GM12891 (cell line): ENCODE measurements around the gene LGALS8.
"Not testable (repeated sequence)": the region's sequence is repeated elsewhere in the genome, so short reads cannot be mapped to it uniquely, and the experiment has no call there.

Experiments
- DNase-seq: peaks from one replicate; pipeline ENCODE4 v3.0.0; 2011; ENCODE audit warnings: low spot score; ENCODE audit not compliant: insufficient read length
- FAIRE-seq: peaks from 2 replicates; lab custom pipeline; 2011; peaks lifted over from hg19 to GRCh38; lab: Jason Lieb, UNC
- PAX5 ChIP-seq: IDR thresholded peaks from 2 replicates; pipeline ENCODE4 v1.6.1; 2011; ENCODE audit warnings: low read length, moderate library complexity, mild to moderate bottlenecking; ENCODE audit not compliant: insufficient read depth, severe bottlenecking
- POLR2A ChIP-seq: IDR thresholded peaks from 2 replicates; pipeline ENCODE4 v1.6.1; 2011; ENCODE audit warnings: low read depth, low read length, control low read depth
- POLR2AphosphoS5 ChIP-seq: IDR thresholded peaks from 2 replicates; pipeline ENCODE4 v1.6.1; 2011; ENCODE audit warnings: low read depth, low read length, control low read depth
- POU2F2 ChIP-seq: IDR thresholded peaks from 2 replicates; pipeline ENCODE4 v1.6.1; 2011; ENCODE audit warnings: low read depth, mild to moderate bottlenecking, control low read depth, low read length, moderate library complexity
- SPI1 ChIP-seq: IDR thresholded peaks from 2 replicates; pipeline ENCODE4 v1.6.1; 2011; ENCODE audit warnings: low read depth, low read length, control low read depth
- TAF1 ChIP-seq: IDR thresholded peaks from 2 replicates; pipeline ENCODE4 v1.6.1; 2011; ENCODE audit warnings: low read depth, low read length, control low read depth

Gene LGALS8

DNA sequence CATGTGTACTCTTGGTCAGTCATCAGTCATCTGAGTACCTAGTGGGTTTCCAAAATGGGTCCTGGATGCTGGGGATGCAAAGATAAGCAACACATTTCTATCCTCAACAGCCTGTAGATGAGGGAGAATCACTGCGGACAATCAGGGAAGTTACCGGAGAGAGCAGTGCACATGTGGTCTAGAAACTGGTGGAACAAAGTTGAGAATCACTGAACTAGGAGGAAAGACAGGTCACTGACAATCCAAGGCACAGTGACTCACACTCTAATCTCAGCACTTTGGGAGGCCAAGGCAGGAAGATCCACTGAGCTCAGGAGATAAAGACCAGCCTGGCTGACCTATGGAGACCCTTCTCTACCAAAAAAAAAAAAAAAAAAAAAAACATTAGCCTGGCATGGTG is 31.4 kb upstream of the LGALS8 start:
- no peak for DNase-seq
- TF ChIP-seq POLR2A (no peak), PAX5 (no peak), POLR2AphosphoS5 (no peak), TAF1 (no peak), POU2F2 (no peak), SPI1 (no peak)
- no peak for FAIRE-seq

DNA sequence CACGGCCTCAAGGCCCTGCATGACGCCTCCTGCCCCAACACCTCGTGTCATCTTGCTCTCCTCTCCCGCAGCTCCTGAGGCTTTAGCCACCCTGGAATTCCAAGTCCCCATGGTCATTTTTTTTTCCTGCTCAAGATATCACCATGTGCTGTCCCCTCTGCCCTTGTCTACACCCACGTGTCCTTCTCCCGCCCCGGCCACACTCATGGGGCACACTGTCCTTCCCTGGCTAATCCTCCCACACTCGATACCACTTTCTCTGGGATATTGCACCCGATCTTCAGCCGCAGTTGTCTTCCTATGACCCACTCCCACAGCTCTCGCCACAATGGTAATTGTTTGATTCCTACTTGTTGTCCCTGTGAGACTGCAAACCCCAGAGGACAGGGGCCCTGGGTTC is 29.7 kb upstream of the LGALS8 start:
- TF ChIP-seq POU2F2 (no peak), POLR2AphosphoS5 (no peak), PAX5 (no peak), SPI1 (no peak), POLR2A (no peak), TAF1 (no peak)
- DNase-seq (no peak), FAIRE-seq (no peak)

DNA sequence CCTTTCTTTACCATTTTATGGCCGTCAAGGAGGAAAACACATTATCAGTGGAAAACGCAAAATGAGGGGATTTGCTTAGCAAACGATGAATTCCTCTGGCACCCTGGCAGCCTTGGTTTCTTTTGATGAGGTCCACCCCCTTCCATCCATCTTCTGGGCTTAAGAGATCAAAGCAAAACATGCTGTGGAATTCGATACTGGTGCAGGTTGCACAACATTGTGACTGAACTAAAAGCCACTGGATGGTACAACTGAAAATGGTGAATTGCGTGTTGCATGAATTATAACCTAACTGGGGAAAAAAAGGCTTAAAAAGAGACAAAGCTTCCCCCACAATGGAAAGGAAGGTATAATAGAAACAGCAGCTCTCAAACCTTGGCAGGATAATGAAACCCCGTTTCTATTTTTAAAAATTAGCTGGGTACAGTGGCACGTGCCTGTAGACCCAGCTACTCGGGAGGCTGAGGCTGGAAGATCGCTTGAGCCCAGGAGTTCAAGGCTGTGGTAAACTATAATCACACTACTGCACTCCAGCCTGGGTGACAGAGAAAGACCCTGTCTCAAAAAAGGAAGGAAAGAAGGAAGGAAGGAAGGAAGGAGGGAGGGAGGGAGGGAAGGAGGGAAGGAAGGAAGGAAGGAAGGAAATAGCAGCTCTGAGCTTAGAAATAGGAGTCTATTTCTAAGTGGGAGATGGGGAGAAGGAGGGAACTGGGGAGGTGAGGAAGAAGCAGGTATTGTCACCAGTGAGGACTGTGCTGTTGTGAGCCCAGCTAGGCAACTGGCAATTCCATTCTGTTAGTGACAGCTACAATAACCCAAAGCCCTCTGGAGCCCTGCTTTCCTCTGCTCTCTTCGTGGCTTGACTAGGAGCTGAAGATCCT is 29.0 kb upstream of the LGALS8 start:
- DNase-seq: no peak
- no peak for FAIRE-seq
- no peak for TF ChIP-seq PAX5
- no peak for TF ChIP-seq TAF1
- no peak for TF ChIP-seq POLR2AphosphoS5
- no peak for TF ChIP-seq POLR2A
- no peak for TF ChIP-seq SPI1
- no peak for TF ChIP-seq POU2F2

DNA sequence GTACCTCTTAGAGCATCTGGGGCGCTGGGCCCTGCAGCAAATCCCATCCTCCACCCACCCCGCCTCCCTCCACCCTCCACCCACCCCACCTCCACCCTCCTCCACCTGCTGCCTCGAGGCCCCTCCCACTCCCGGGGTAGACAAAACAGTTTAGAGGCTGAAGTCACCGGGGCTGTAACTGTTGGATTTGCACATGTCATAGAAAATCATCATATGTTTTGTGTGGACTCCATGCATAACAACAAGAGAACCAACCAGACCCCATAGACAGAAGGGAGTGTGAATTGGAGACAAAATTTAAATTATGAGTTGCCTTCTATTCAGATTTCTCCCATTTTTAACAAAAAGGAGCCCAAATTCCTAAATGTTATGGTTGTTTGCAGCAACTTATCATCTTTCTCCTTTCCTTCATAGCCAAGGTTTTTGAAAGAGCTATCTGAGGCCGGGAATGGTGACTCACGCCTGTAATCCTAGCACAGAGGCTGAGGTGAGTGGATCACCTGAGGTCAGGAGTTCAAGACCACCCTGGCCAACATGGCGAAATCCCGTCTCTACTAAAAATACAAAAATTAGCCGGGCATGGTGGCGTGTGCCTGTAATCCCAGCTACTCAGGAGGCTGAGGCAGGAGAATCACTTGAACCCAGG is 28.2 kb upstream of the LGALS8 start:
- DNase-seq (no peak), FAIRE-seq (no peak)
- TF ChIP-seq PAX5 (no peak), POLR2A (no peak), TAF1 (no peak), SPI1 (no peak), POLR2AphosphoS5 (no peak), POU2F2 (no peak)

DNA sequence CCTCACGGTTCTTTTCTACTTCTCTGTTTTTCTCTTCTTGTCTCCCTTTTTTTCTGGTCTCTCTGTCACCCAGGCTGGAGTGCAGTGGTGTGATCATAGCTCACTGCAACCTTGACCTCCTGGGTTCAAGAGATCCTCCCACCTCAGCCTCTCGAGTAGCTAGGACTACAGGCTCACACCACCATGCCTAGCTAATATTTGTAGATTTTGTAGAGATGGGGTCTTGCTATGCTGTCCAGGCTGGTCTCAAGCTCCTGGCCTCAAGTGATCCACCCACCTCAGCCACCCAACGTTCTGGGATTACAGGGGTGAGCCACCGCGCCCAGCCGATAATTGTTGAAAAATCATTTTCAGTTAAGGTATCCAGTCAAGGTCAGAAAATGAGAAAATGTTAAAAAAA is 25.9 kb upstream of the LGALS8 start:
- DNase-seq (no peak), FAIRE-seq (no peak)
- TF ChIP-seq SPI1: no peak
- TF ChIP-seq POU2F2: no peak
- no peak for TF ChIP-seq PAX5
- TF ChIP-seq POLR2A: no peak
- no peak for TF ChIP-seq POLR2AphosphoS5
- no peak for TF ChIP-seq TAF1

DNA sequence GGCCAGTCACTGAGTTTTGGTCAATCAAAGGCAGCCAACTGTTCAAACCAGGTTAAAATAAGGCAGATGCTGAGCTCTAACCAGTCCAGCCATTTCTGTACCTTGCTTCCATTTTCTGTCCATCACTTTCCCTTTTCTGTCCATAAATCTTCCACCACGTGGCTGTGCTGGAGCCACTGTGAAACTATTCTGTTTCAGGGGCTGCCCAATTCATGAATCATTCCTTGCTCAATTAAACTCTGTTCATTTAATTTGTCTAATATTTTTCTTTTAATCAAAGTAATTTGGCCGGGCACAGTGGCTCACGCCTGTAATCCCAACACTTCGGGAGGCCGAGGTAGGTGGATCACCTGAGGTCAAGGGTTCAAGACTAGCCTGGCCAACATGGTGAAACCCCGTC is 22.7 kb upstream of the LGALS8 start:
- FAIRE-seq (no peak), DNase-seq (no peak)
- TF ChIP-seq POU2F2 (no peak), TAF1 (no peak), POLR2A (no peak), POLR2AphosphoS5 (no peak), PAX5 (no peak), SPI1 (no peak)

DNA sequence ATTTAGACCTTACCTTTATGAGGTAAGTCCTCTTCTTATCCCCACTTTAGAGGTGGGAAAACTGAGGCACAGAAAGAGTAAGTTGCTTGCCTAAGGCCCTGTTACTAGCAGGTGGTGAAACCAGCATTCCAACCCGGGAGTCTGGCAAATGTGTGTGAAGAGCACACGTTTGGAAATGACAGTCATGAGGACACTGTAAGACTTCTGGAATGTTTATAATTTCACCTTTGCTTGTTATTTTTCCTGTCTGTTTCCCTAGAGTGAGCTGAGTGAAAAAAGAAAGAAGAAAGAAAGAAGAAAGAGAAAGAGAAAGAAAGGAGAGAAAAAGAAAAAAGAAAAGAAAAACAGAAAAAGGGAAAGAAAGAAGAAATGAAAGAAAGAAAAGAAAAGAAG is 21.2 kb upstream of the LGALS8 start:
- TF ChIP-seq PAX5: no peak
- TF ChIP-seq POLR2AphosphoS5: no peak
- TF ChIP-seq POLR2A: no peak
- TF ChIP-seq SPI1: no peak
- no peak for TF ChIP-seq TAF1
- no peak for TF ChIP-seq POU2F2
- DNase-seq (no peak), FAIRE-seq (no peak)

DNA sequence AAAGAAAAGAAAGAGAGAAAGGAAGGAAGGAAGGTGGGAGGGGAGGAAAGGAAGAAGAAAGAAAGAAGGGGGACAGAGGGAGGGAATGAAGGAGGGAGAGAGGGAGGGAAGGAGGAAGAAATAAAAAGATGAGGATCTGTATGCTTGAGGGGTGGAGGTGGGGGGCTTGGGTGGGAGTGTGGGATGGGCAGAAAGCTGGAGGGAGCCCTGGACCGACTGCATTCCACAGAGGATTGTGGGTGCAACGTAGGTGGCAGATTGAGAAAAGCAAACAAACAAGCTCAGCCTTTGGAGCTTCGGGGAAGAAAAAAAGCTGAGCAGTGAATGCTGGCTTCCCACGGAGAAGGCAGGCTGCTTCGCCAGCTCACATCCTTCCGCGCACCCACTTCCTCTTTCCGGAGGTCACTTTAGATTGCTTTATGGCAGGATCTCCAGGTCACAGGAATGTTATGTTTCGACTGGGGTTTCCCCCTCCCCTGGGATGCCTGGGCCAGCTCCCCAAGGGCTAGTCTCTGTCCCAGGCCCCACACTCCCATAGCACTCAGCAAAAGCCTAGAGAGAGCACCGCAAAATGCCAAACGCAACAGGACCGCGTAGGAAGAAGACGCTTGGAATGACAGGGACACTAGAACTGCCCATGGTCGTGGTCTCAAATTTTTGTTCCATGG is 20.7 kb upstream of the LGALS8 start:
- TF ChIP-seq SPI1: peak; percentile 81
- no peak for TF ChIP-seq PAX5
- FAIRE-seq (no peak), DNase-seq (no peak)

DNA sequence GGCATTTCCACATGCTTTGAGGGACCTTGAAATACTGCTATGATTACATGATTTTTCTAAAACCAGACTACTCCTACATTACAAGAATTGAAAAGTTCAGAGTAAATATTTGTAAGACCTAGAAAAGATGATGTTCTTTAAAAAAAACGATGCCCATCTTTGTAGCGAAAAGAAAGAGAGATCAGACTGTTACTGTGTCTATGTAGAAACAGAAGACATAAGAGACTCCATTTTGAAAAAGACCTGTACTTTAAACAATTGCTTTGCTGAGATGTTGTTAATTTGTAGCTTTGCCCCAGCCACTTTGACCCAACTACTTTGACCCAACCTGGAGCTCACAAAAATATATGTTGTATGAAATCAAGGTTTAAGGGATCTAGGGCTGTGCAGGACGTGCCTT is 19.4 kb upstream of the LGALS8 start:
- not testable (repeated sequence) for DNase-seq, FAIRE-seq
